OCI-LY1 (cell line): ENCODE data around the gene SLC40A1.

ENCODE experiments used
- H2AFZ ChIP-seq: fragments of 200-600 bp; sonication (generic), shearing (Covaris generic); 2 replicates; pipeline ENCODE4 v1.6.0; 2014; ENCODE audit warnings: antibody characterized with exemption, mild to moderate bottlenecking, low read length
- H3F3A ChIP-seq: fragments of 200-600 bp; sonication (generic), shearing (Covaris generic); 2 replicates; pipeline ENCODE4 v1.6.0; 2014; ENCODE audit warnings: mild to moderate bottlenecking, antibody characterized with exemption, low read length, moderate library complexity; ENCODE audit not compliant: insufficient read depth
- H3K27ac ChIP-seq: fragments of 200-600 bp; sonication (generic); 2 replicates; pipeline ENCODE4 v1.5.1; 2014; ENCODE audit warnings: low read length, mixed run types, mild to moderate bottlenecking, low read depth; ENCODE audit not compliant: poor library complexity, severe bottlenecking
- H3K27me3 ChIP-seq: fragments of 200-600 bp; sonication (generic); 2 replicates; pipeline ENCODE4 v1.6.0; 2014; ENCODE audit warnings: antibody characterized with exemption, mild to moderate bottlenecking, low read length, moderate library complexity; ENCODE audit not compliant: insufficient read depth
- H3K36me3 ChIP-seq: fragments of 200-600 bp; sonication (generic); 2 replicates; pipeline ENCODE4 v1.6.1; 2014; ENCODE audit warnings: mild to moderate bottlenecking, antibody characterized with exemption, low read length, moderate library complexity, mixed read lengths; ENCODE audit not compliant: insufficient read depth
- H3K4me1 ChIP-seq: fragments of 200-600 bp; sonication (generic); 2 replicates; pipeline ENCODE4 v1.5.1; 2014; ENCODE audit warnings: mild to moderate bottlenecking, low read length, moderate library complexity; ENCODE audit not compliant: insufficient read depth, severe bottlenecking
- H3K4me2 ChIP-seq: fragments of 200-600 bp; sonication (generic), shearing (Covaris generic); 2 replicates; pipeline ENCODE4 v1.6.1; 2014; ENCODE audit warnings: low read length
- H3K4me3 ChIP-seq: fragments of 200-600 bp; sonication (generic); 2 replicates; pipeline ENCODE4 v1.5.1; 2014; ENCODE audit warnings: low read length, low read depth, mild to moderate bottlenecking, mixed read lengths; ENCODE audit not compliant: poor library complexity, severe bottlenecking
- H3K79me2 ChIP-seq: fragments of 200-600 bp; shearing (Covaris generic); 2 replicates; pipeline ENCODE4 v1.6.1; 2016; ENCODE audit warnings: mixed run types, low read length, mixed read lengths; ENCODE audit not compliant: insufficient read depth
- H3K9ac ChIP-seq: fragments of 200-600 bp; sonication (generic), shearing (Covaris generic); 2 replicates; pipeline ENCODE4 v1.6.1; 2014; ENCODE audit warnings: mild to moderate bottlenecking, low read length, mixed read lengths
- H3K9me2 ChIP-seq: fragments of 200-600 bp; sonication (generic), shearing (Covaris generic); 2 replicates; pipeline ENCODE4 v1.6.1; 2014; ENCODE audit warnings: low read depth, mild to moderate bottlenecking, low read length, mixed read lengths
- H3K9me3 ChIP-seq: fragments of 200-600 bp; shearing (Covaris generic); 2 replicates; pipeline ENCODE4 v1.6.1; 2014; ENCODE audit warnings: low read length, mixed read lengths
- H4K20me1 ChIP-seq: fragments of 200-600 bp; sonication (generic), shearing (Covaris generic); 2 replicates; pipeline ENCODE4 v1.6.0; 2016; ENCODE audit warnings: mild to moderate bottlenecking, low read length; ENCODE audit not compliant: insufficient read depth
- CTCF ChIP-seq: fragments of 200-600 bp; sonication (generic), shearing (Covaris generic); IDR thresholded peaks from 2 replicates; pipeline ENCODE4 v1.5.1; 2017; ENCODE audit warnings: mild to moderate bottlenecking, antibody characterized with exemption, low read length, moderate library complexity, mixed read lengths
- EZH2 ChIP-seq: fragments of 200-600 bp; sonication (generic), shearing (Covaris generic); IDR thresholded peaks from 2 replicates; pipeline ENCODE4 v1.8.0; 2017; ENCODE audit warnings: borderline replicate concordance, mixed run types, mild to moderate bottlenecking, antibody characterized with exemption, low read length, moderate library complexity, mixed read lengths

SLC40A1 gene

DNA sequence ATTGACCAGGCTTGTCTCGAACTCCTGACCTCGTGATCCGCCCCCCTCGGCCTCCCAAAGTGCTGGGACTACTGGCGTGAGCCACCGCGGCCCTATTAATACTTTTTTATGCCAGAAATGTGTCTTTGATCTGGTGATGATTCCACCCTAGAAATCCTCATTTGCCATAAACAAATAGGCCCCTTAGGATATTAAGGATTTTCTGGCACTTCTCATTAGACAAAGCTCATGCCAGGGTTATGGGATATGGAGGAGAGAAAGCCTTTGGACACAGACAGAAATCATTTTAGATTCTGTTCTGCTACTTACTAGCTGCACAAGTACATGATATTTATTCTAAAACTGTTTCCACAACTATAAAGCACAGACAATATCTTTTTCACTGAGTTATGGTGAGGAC, 24.1 kb downstream of the SLC40A1 start:
- no peaks in the 10 kb centered on the region for H3K4me1 ChIP-seq
- no peak overlapping the region for H3K4me2 ChIP-seq
- H3K79me2 ChIP-seq, result no peaks in the 10 kb centered on the region
- no peaks in the 10 kb centered on the region for H3K36me3 ChIP-seq
- no peak overlapping the region for H3K9ac ChIP-seq
- no peaks in the 10 kb centered on the region for H4K20me1 ChIP-seq
- no peaks in the 10 kb centered on the region for H3K9me3 ChIP-seq
- no peaks in the 10 kb centered on the region for H3K27me3 ChIP-seq
- H2AFZ ChIP-seq, result no peak overlapping the region
- no peak for TF ChIP-seq EZH2
- TF ChIP-seq CTCF, result no peak
- no peak overlapping the region for H3K27ac ChIP-seq
- no peaks in the 10 kb centered on the region for H3F3A ChIP-seq
- H3K9me2 ChIP-seq, result no peaks in the 10 kb centered on the region
- no peak overlapping the region for H3K4me3 ChIP-seq

DNA sequence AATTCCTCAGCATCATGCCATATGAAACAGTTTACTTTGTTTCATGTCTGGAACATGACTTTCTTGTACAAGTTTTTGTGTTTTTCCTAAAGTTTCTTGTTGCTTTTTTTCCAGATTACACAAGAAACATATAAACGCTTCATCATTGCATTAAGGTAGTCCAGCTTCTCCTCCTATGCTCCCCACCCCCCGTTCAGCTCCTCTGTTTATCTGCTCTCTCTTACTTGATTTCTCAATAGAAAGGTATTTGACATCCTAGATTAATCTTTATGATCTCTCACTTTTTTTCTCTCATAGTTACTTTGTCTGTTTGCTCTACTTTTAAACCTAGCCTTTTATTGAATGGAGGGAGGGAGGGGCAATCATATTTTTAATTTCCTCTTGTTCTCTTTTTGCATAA, 25.4 kb downstream of the SLC40A1 start:
- no peaks in the 10 kb centered on the region for H3K27me3 ChIP-seq

GRCh38 chr2:189553504-189554088, 27.0 kb downstream of the SLC40A1 start:
- Histone ChIP-seq H3K27me3 (no peaks in the 10 kb centered on the region), H3K4me1 (no peaks in the 10 kb centered on the region), H3K9me3 (no peaks in the 10 kb centered on the region), H4K20me1 (no peaks in the 10 kb centered on the region), H3K9me2 (no peaks in the 10 kb centered on the region), H3K4me2 (no peak overlapping the region), H3K9ac (no peak overlapping the region), H3K79me2 (no peaks in the 10 kb centered on the region), H3K36me3 (no peaks in the 10 kb centered on the region), H3F3A (no peaks in the 10 kb centered on the region), H3K4me3 (no peak overlapping the region), H3K27ac (no peak overlapping the region), H2AFZ (no peak overlapping the region)
- TF ChIP-seq CTCF, result no peak
- no peak for TF ChIP-seq EZH2

More for the DNA sequence above, 25.4 kb downstream of the SLC40A1 start:
- Histone ChIP-seq H3K9me2 (no peaks in the 10 kb centered on the region), H3K27ac (no peak overlapping the region), H3K4me3 (no peak overlapping the region), H4K20me1 (no peaks in the 10 kb centered on the region), H3K4me1 (no peaks in the 10 kb centered on the region), H3K4me2 (no peak overlapping the region), H3K9me3 (no peaks in the 10 kb centered on the region), H3F3A (no peaks in the 10 kb centered on the region), H3K36me3 (no peaks in the 10 kb centered on the region), H3K9ac (no peak overlapping the region), H3K79me2 (no peaks in the 10 kb centered on the region), H2AFZ (no peak overlapping the region)
- TF ChIP-seq EZH2, result no peak
- TF ChIP-seq CTCF, result no peak
